Endothelial cell of umbilical vein (primary cell): ENCODE measurements around the gene CCL21. TPM values are rescaled to one million over a fixed set of nuclear protein-coding genes. Genes with fewer than 3 reads are reported as not detected.

Experiments
- BruUV-seq: library from RNA; stranded (reverse); fragments of 400-500 nt; replicated peaks from 2 replicates; lab custom pipeline; 2021; lab: Mats Ljungman, UMichigan
- CTCF ChIA-PET: fragments of 300-600, 350-600 bp; sonication (Branson Sonifier 250); formaldehyde crosslinking; loops from one replicate; lab custom pipeline; 2021; ENCODE audit warnings: antibody characterized with exemption, inconsistent platforms; lab: Charles Lee
- POLR2A ChIA-PET: fragments of 300-600, 350-600 bp; sonication (Branson Sonifier 250); formaldehyde crosslinking; loops from one replicate; lab custom pipeline; 2021; ENCODE audit warnings: antibody characterized with exemption, inconsistent platforms; lab: Charles Lee
- DNase-seq: peaks from one replicate; pipeline ENCODE4 v3.0.0-alpha.2; 2011; ENCODE audit warnings: low read depth, low spot score
- FAIRE-seq: peaks from 2 replicates; lab custom pipeline; 2011; peaks lifted over from hg19 to GRCh38; lab: Jason Lieb, UNC
- H2AFZ ChIP-seq: 2 replicates; pipeline ENCODE4 v1.6.0; 2012; ENCODE audit warnings: low read depth, low read length, control low read depth, inconsistent platforms
- H3K27ac ChIP-seq: 2 replicates; pipeline ENCODE4 v1.5.1; 2011; ENCODE audit warnings: low read depth, mild to moderate bottlenecking, control low read depth, low read length, moderate library complexity; ENCODE audit not compliant: insufficient read depth
- H3K27me3 ChIP-seq, 2 experiments: 2 replicates each; pipeline versions ENCODE4 v1.6.0 to v1.6.1; 2011; ENCODE audit warnings: low read length in 2 of 2, mixed read lengths in 1 of 2; ENCODE audit not compliant: control insufficient read depth in 2 of 2, insufficient read depth in 2 of 2
- H3K36me3 ChIP-seq, 2 experiments: 2 replicates in 1 of 2; 3 replicates in 1 of 2; pipeline ENCODE4 v1.5.1; 2011; ENCODE audit warnings: low read length in 2 of 2, mild to moderate bottlenecking in 1 of 2, moderate library complexity in 1 of 2; ENCODE audit not compliant: control insufficient read depth in 2 of 2, insufficient read depth in 2 of 2; ENCODE audit errors: extremely low read depth in 1 of 2
- H3K4me1 ChIP-seq: 3 replicates; pipeline ENCODE4 v1.5.1; 2011; ENCODE audit warnings: mild to moderate bottlenecking, low read length; ENCODE audit not compliant: control insufficient read depth, insufficient read depth; ENCODE audit errors: extremely low read depth
- H3K4me2 ChIP-seq: 2 replicates; pipeline ENCODE4 v1.6.1; 2011; ENCODE audit warnings: low read length, control low read depth, mixed read lengths; ENCODE audit not compliant: insufficient read depth
- H3K4me3 ChIP-seq, 3 experiments: fragments of 200-600 bp in 1 of 3; sonication (generic), shearing (Covaris generic) in 1 of 3; replicated peaks in 1 of 3; 2 replicates each; pipeline ENCODE4 v1.5.1; 2011 to 2016; ENCODE audit warnings: control low read depth in 3 of 3, low read length in 3 of 3, mild to moderate bottlenecking in 2 of 3, inconsistent platforms in 1 of 3, low read depth in 1 of 3, moderate library complexity in 1 of 3; ENCODE audit not compliant: insufficient read depth in 1 of 3
- H3K79me2 ChIP-seq: 2 replicates; pipeline ENCODE4 v1.6.0; 2012; ENCODE audit warnings: low read length, inconsistent platforms; ENCODE audit not compliant: control insufficient read depth, insufficient read depth
- H3K9ac ChIP-seq: replicated peaks from 2 replicates; pipeline ENCODE3; 2011; ENCODE audit warnings: low read length, control low read depth; ENCODE audit not compliant: insufficient read depth; ENCODE audit errors: extremely low read depth
- H3K9me1 ChIP-seq: replicated peaks from 3 replicates; pipeline ENCODE4 v1.6.0; 2011; ENCODE audit warnings: mild to moderate bottlenecking, low read length; ENCODE audit not compliant: control insufficient read depth, insufficient read depth; ENCODE audit errors: extremely low read depth
- H3K9me3 ChIP-seq: replicated peaks from 2 replicates; pipeline ENCODE4 v1.5.1; 2012; ENCODE audit warnings: low read length, inconsistent platforms; ENCODE audit not compliant: control insufficient read depth, insufficient read depth
- H4K20me1 ChIP-seq: replicated peaks from 2 replicates; pipeline ENCODE3; 2011; ENCODE audit warnings: mild to moderate bottlenecking, low read length; ENCODE audit not compliant: control insufficient read depth, insufficient read depth; ENCODE audit errors: extremely low read depth
- CTCF ChIP-seq, 2 donors: IDR thresholded peaks; 1 replicate in 1 of 2; 2 replicates in 1 of 2; pipeline ENCODE4 v1.5.1; 2011; ENCODE audit warnings: low read length in 2 of 2, mild to moderate bottlenecking in 2 of 2, moderate library complexity in 2 of 2, control low read depth in 1 of 2, inconsistent platforms in 1 of 2, low read depth in 1 of 2; ENCODE audit not compliant: insufficient read depth in 1 of 2; ENCODE audit errors: extremely low read depth in 1 of 2
- EZH2 ChIP-seq: IDR thresholded peaks from 2 replicates; pipeline ENCODE4 v1.6.1; 2012; ENCODE audit warnings: borderline replicate concordance, low read depth, mild to moderate bottlenecking, moderate library complexity, low read length, inconsistent platforms; ENCODE audit not compliant: severe bottlenecking
- FOS ChIP-seq: IDR thresholded peaks from 2 replicates; pipeline ENCODE4 v1.6.1; 2011; ENCODE audit warnings: mild to moderate bottlenecking, low read length, moderate library complexity, borderline replicate concordance; ENCODE audit not compliant: insufficient read depth
- GATA2 ChIP-seq: IDR thresholded peaks from 2 replicates; pipeline ENCODE4 v1.7.0; 2011; ENCODE audit warnings: low read depth, mild to moderate bottlenecking, moderate library complexity, mixed read lengths, low read length; ENCODE audit not compliant: insufficient read length, insufficient read depth
- JUN ChIP-seq: IDR thresholded peaks from 2 replicates; pipeline ENCODE4 v1.6.1; 2011; ENCODE audit warnings: borderline replicate concordance, low read depth; ENCODE audit not compliant: insufficient read length, insufficient read depth
- MAX ChIP-seq: IDR thresholded peaks from 2 replicates; pipeline ENCODE4 v1.6.1; 2011; ENCODE audit not compliant: insufficient read depth, insufficient read length
- MYC ChIP-seq: IDR thresholded peaks from one replicate; pipeline ENCODE4 v1.6.1; 2011; ENCODE audit warnings: mild to moderate bottlenecking, low read depth, low read length
- POLR2A ChIP-seq: IDR thresholded peaks from 2 replicates; pipeline ENCODE4 v1.6.1; 2012; ENCODE audit warnings: low read depth, mild to moderate bottlenecking, control low read depth, low read length
- POLR2AphosphoS5 ChIP-seq: IDR thresholded peaks from 2 replicates; pipeline ENCODE4 v1.6.1; 2012; ENCODE audit warnings: low read depth, mild to moderate bottlenecking, control low read depth, low read length, moderate library complexity; ENCODE audit not compliant: insufficient read depth
- dilution Hi-C: fragments of 300-500 bp; cut with MboI; formaldehyde crosslinking; loops from one replicate; pipeline ENCODE4 v1.15.0; 2019; ENCODE audit warnings: low sequenced_read_pairs; ENCODE audit not compliant: extremely low pct_ligation_motif_present
- intact Hi-C: fragments of 100-400 bp; cut with micrococcal nuclease; formaldehyde crosslinking; loops from one replicate; pipeline ENCODE4 v1.10.0; 2022
- polyA plus RNA-seq, 4 experiments: library from polyadenylated mRNA; depleted of rRNA in 3 of 4; stranded (reverse) in 3 of 4; unstranded in 1 of 4; fragments of >200 nt; gene quantifications; 2 replicates each; pipeline versions ENCODE4 v1.2.1 to v1.2.3, GENCODE V29; 2011 to 2012; ENCODE audit warnings: missing spikeins in 1 of 4
- total RNA-seq: library from RNA; stranded (reverse); gene quantifications from 2 replicates; pipeline ENCODE4 v1.2.3, GENCODE V29; 2021

Gene CCL21
- total and polyA plus RNA-seq, 2 donors (not counting 3 experiments of a cell fraction or from before 2014, with no cell fraction given) = 0.17 TPM; not detected in 1

- Histone ChIP-seq H4K20me1 (no peaks in the 10 kb centered on the region), H3K9ac (no peak overlapping the region), H2AFZ (no peak overlapping the region), H3K9me3 (no peaks in the 10 kb centered on the region), H3K27ac (no peak overlapping the region), H3K4me3 (no peak overlapping the region), H3K4me1 (no peaks in the 10 kb centered on the region), H3K27me3 (peaks cover 15 to 22% of the 10 kb centered on the region in 2 experiments), H3K79me2 (no peaks in the 10 kb centered on the region), H3K9me1 (no peaks in the 10 kb centered on the region), H3K36me3 (no peaks in the 10 kb centered on the region), H3K4me2 (no peak overlapping the region)
- no TSS peak for BruUV-seq
- dilution Hi-C loops = no loop called here
- POLR2A ChIA-PET = no interaction called here
- DNase-seq (no peak), FAIRE-seq (no peak)
- intact Hi-C loops = no loop called here
- TF ChIP-seq JUN = no peak
- no peak for TF ChIP-seq GATA2
- no peak for TF ChIP-seq EZH2
- TF ChIP-seq MAX = no peak
- no peak for TF ChIP-seq MYC
- TF ChIP-seq POLR2AphosphoS5 = no peak
- no peak for TF ChIP-seq POLR2A
- TF ChIP-seq CTCF (IDR thresholded peaks at IDR 0.05; ENCODE audit: extremely low read depth in 1 of 2, insufficient read depth in 1 of 2, low read depth in 1 of 2, low read length in 2 of 2) = no peak
- TF ChIP-seq FOS = no peak
- CTCF ChIA-PET = interaction anchor here (1.2 to 1.3 kb wide), 2 partner anchors 14 to 28 kb away, joined by 3 to 7 read pairs; no protein-coding TSS in a partner anchor
Observed at GRCh38 chr9:34716711-34717110, 6.8 kb upstream of the CCL21 start.
